ENCODE data around the gene PRRT2. TPM values are rescaled to one million over a fixed set of nuclear protein-coding genes. Genes with fewer than 3 reads are reported as not detected.

The PRRT2 gene
- total and polyA plus RNA-seq, 2 experiments from 2014 or later, result 13.3 to 16.6 TPM

DNA sequence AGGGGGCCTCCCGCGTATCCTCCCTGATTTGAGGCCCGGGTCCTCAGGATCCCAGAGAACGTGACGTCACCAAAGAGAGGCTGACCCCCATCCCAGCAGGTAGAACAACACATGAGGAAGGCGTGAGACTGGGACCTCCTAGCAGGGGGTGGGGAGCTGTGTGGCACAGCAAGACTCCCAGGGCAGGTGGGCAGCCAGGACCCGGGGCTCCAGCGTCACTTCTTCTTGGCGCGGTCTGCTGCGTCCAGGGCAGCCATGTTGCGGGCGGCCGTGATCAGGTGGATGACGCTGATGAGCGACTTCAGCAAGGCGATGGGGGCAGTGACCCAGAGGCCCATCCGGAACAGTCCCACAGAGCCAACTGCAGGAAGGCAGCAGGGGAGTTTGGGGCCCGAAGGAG lies 47.0 kb downstream of the PRRT2 start:
- Histone ChIP-seq H3K36me3 (ENCODE audit: insufficient read depth) (peaks cover 4% of the 10 kb centered on the region; the same call in 1 of the 2 replicates), H3K79me2 (replicated peaks; ENCODE audit: insufficient read depth) (peaks cover 13% of the 10 kb centered on the region), H3K4me1 (ENCODE audit: insufficient read depth) (peaks cover 8% of the 10 kb centered on the region), H3K4me3 (no peak overlapping the region), H3K4me2 (no peak overlapping the region), H3K9me2 (ENCODE audit: insufficient read depth) (no peaks in the 10 kb centered on the region), H3K27ac (ENCODE audit: low read depth) (no peak overlapping the region), H4K20me1 (replicated peaks; ENCODE audit: insufficient read depth) (no peaks in the 10 kb centered on the region; the same call in 1 of the 2 replicates), H3F3A (replicated peaks; ENCODE audit: low read depth) (0 out of 2 replicates have a peak, but pooled peaks cover 3% of the 10 kb centered on the region), H3K27me3 (ENCODE audit: insufficient read depth) (no peaks in the 10 kb centered on the region), H2AFZ (no peak overlapping the region)
- Mint-ChIP-seq H3K27me3 (ENCODE audit: insufficient read depth, low read depth, poor library complexity) (peaks cover 23% of the 10 kb centered on the region), H3K9me3 (no peaks in the 10 kb centered on the region), H3K4me1 (peaks cover 13% of the 10 kb centered on the region), H3K4me3 (no peak overlapping the region), H3K27ac (no peak overlapping the region), H3K36me3 (ENCODE audit: low read depth) (peaks cover 25% of the 10 kb centered on the region)
- ATAC-seq, result no peak
- no peak for DNase-seq (ENCODE audit: low spot score)
- TF ChIP-seq NANOG (IDR thresholded peaks at IDR 0.05; ENCODE audit: borderline replicate concordance) (no peak), EZH2phosphoT487 (IDR thresholded peaks at IDR 0.05; ENCODE audit: unreplicated experiment) (no peak), EZH2 (IDR thresholded peaks at IDR 0.05; ENCODE audit: low read depth, unreplicated experiment) (no peak), CREB1 (CRISPR knock-in tag; IDR thresholded peaks at IDR 0.05; ENCODE audit: low read depth) (no peak), STAT1 (IDR thresholded peaks at IDR 0.05; ENCODE audit: unreplicated experiment) (no peak), ZNF331 (CRISPR knock-in tag; IDR thresholded peaks at IDR 0.05; ENCODE audit: low read depth) (no peak), POLR2AphosphoS5 (IDR thresholded peaks at IDR 0.05; ENCODE audit: low read depth) (no peak)
- TF ChIP-seq, protein P1, sequence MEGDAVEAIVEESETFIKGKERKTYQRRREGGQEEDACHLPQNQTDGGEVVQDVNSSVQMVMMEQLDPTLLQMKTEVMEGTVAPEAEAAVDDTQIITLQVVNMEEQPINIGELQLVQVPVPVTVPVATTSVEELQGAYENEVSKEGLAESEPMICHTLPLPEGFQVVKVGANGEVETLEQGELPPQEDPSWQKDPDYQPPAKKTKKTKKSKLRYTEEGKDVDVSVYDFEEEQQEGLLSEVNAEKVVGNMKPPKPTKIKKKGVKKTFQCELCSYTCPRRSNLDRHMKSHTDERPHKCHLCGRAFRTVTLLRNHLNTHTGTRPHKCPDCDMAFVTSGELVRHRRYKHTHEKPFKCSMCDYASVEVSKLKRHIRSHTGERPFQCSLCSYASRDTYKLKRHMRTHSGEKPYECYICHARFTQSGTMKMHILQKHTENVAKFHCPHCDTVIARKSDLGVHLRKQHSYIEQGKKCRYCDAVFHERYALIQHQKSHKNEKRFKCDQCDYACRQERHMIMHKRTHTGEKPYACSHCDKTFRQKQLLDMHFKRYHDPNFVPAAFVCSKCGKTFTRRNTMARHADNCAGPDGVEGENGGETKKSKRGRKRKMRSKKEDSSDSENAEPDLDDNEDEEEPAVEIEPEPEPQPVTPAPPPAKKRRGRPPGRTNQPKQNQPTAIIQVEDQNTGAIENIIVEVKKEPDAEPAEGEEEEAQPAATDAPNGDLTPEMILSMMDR (conservative IDR thresholded peaks at IDR 0.05; ENCODE audit: low read depth in 2 of 2), result no peak
- TF ChIP-seq, protein P2, sequence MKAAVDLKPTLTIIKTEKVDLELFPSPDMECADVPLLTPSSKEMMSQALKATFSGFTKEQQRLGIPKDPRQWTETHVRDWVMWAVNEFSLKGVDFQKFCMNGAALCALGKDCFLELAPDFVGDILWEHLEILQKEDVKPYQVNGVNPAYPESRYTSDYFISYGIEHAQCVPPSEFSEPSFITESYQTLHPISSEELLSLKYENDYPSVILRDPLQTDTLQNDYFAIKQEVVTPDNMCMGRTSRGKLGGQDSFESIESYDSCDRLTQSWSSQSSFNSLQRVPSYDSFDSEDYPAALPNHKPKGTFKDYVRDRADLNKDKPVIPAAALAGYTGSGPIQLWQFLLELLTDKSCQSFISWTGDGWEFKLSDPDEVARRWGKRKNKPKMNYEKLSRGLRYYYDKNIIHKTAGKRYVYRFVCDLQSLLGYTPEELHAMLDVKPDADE (IDR thresholded peaks at IDR 0.05), result no peak

DNA sequence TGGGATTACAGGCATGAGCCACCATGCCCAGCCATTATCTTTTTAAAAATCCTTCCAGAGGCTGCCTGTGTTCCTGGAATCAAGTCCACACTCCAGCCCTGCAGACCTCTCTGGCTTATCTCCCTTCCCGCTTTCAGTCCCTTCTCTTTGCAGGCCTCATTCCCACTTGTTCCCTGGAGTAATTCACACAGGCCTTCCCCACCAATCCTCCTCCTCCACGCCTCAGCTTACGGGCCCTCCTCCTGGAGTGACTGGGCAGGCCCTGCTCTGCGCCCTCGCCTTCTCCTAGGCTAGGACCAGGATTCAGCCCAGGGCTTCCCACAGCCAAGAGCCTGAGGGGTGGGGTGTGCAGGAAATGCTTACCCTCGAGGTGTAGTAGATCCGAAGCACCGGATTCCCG lies 48.2 kb downstream of the PRRT2 start:
- peaks cover 9% of the 10 kb centered on the region for H3K4me1 ChIP-seq (ENCODE audit: insufficient read depth)
- H3F3A ChIP-seq (replicated peaks; ENCODE audit: low read depth), result 0 out of 2 replicates have a peak, but pooled peaks cover 3% of the 10 kb centered on the region
- H3K27me3 ChIP-seq (ENCODE audit: insufficient read depth), result no peaks in the 10 kb centered on the region
- Mint-ChIP-seq H3K9me3 (no peaks in the 10 kb centered on the region), H3K27me3 (ENCODE audit: insufficient read depth, low read depth, poor library complexity) (peaks cover 21% of the 10 kb centered on the region), H3K36me3 (ENCODE audit: low read depth) (peaks cover 25% of the 10 kb centered on the region), H3K4me3 (no peak overlapping the region; the same call in 2 of the 3 replicates), H3K4me1 (peaks cover 16% of the 10 kb centered on the region), H3K27ac (no peak overlapping the region)
- H3K36me3 ChIP-seq (ENCODE audit: insufficient read depth), result peaks cover 4% of the 10 kb centered on the region; the same call in 1 of the 2 replicates
- H4K20me1 ChIP-seq (replicated peaks; ENCODE audit: insufficient read depth), result no peaks in the 10 kb centered on the region; the same call in 1 of the 2 replicates
- peaks cover 13% of the 10 kb centered on the region for H3K79me2 ChIP-seq (replicated peaks; ENCODE audit: insufficient read depth)
- no peak for DNase-seq (ENCODE audit: low spot score)
- no peaks in the 10 kb centered on the region for H3K9me2 ChIP-seq (ENCODE audit: insufficient read depth)
- ATAC-seq, result no peak
- TF ChIP-seq NANOG (IDR thresholded peaks at IDR 0.05; ENCODE audit: borderline replicate concordance) (no peak), ZNF331 (CRISPR knock-in tag; IDR thresholded peaks at IDR 0.05; ENCODE audit: low read depth) (no peak), CREB1 (CRISPR knock-in tag; IDR thresholded peaks at IDR 0.05; ENCODE audit: low read depth) (no peak), POLR2AphosphoS5 (IDR thresholded peaks at IDR 0.05; ENCODE audit: low read depth) (no peak), ZNF462 (CRISPR knock-in tag; IDR thresholded peaks at IDR 0.05) (no peak), EZH2phosphoT487 (IDR thresholded peaks at IDR 0.05; ENCODE audit: unreplicated experiment) (no peak)
- TF ChIP-seq, protein P2 (IDR thresholded peaks at IDR 0.05), result no peak
- no peak overlapping the region for H3K4me2 ChIP-seq
- no peak overlapping the region for H3K4me3 ChIP-seq
- no peak overlapping the region for H2AFZ ChIP-seq
- H3K27ac ChIP-seq (ENCODE audit: low read depth), result no peak overlapping the region

Data from GM23338 (cell line).